HG03103 (cell line): ENCODE data around the gene STX1A.
"Not testable (repeated sequence)": the region's sequence is repeated elsewhere in the genome, so short reads cannot be mapped to it uniquely, and the experiment has no call there.

Experiments
- ATAC-seq: cut with Tn5 transposase; IDR thresholded peaks from one replicate; pipeline ENCODE4 v1.9.1; 2021; ENCODE audit warnings: low read depth; ENCODE audit not compliant: unreplicated experiment

The STX1A gene

DNA sequence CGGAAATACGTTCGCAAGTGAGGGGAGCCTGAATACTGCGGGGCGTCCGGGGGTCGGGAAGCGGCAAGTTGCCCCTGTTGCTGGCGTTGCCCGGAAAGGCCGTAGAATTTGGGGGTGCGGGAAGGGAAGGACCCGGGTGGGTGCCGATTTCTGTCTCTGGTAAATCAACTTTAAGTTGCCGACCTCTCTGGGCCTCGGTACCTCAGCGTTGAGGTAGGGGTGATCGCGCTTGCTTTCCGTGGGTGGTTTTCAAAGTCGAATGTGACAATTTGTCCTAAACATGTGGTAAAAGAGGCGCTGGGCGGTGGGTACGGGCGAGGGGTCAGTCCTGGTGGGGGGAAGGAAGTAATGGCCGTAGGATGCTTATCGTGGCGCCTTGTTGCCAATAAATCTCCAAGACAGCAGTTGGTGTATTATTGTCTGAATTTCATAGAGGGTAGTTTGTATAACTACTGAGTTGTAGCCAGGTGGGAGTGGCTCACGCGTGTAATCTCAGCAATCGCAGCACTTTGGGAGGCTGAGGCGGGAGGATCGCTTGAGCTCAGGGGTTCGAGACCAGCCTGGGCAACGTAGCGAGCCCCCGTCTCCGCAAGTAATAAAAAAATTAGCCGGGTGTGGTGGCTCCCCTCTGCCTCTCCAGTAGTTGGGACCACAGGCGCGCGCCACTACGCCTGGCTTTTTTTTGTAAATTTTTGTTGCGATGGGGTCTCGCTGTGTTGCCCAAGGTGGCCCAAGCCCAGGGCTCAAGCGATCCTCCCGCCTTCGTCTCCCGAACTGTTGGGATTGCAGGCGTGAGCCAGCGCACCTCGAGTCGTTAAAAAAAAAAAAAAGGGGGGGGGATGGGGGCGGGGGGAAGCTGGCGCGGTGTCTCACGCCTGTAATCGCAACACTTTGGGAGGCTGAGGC lies 35.4 kb downstream of the STX1A start:
- no peak for ATAC-seq

- ATAC-seq = peak; percentile 89
These were observed 36.2 kb downstream of the STX1A start, which contains the start of the genes BUD23 and DNAJC30 for GRCh38 chr7:73683056-73683787. Gene BUD23 (plus strand): TSS chr7:73683597. CDS start chr7:73683626, 29 bp downstream. Gene DNAJC30 (minus strand): TSS chr7:73683453. CDS start chr7:73683423, 30 bp downstream.

GRCh38 chr7:73682745-73683055 lies 36.8 kb downstream of the STX1A start:
- ATAC-seq = no peak

DNA sequence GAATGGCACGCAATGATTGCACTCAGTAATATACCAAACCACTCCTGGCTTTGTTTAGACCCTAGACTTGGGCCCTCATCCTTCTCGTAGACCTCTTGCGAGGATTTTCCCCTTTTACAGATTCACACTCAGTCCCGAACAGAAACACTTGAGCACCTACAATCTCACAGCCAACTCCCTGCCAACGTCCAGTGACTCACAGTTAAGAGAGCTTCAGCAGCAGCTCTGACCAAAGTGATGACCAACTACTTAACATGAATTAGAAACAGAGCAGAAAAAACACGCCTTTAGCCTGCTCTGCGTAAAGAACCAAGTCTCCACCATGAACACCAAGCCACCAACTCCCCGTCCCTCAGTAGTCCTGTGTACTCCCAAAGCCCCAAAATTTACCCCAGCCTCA lies 38.4 kb downstream of the STX1A start:
- no peak for ATAC-seq

DNA sequence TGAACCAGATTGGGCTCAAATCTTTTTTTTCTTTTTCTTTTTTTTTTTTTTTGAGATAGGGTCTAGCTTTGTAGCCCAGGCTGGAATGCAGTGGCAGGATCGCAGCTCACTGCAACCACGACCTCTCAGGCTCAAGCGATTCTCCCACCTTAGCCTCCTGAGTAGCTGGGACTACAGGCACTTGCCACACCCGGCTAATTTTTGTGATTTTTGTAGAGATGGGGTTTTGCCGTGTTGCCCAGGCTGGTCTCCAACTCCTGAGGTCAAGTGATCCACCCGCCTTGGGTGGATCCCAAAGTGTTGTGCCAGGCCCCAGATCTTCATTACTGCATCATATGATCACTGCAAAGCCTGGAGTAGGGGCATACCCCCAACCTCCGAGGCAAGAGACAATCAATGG lies 39.0 kb downstream of the STX1A start:
- no peak for ATAC-seq

DNA sequence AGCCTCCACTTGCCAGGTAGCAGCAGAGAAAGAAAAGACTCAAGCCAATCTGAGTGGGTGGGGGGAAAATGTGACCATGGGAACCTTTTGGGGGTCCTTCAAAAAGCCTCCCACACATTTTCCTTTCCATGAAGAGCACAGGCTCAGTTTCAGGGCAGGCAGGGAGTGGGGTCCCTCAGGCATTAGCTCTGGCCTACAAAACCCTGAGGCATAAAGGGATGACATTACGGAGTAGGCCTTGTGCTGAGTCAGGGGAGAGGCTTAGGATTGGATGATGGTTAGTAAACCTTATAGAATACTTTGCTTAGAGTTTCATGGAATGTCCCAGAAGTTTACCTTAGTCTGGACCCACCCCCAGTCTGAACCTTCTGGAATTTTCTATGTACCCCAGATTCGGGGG lies 39.8 kb downstream of the STX1A start:
- no peak for ATAC-seq

DNA sequence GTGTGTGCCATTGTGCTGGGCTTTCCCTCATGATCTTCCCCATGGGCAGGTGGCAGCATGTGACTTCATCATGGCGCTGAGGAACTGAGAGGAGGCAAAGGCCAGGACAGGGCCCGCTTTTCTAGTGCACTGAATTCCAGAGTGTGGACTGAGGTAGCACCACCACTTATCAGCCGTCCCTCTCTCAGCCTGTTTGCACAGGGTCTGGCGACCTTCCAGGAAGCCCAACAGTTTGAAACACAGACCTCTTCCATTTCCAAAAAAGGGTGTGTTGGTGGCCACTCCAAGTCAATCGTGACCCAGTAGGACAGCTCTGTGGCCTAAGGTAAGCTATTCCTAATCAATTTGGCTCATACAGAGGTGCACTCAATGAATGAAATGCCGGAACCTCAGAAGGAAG lies 40.6 kb downstream of the STX1A start:
- no peak for ATAC-seq

GRCh38 chr7:73676062-73676461 lies 43.4 kb downstream of the STX1A start:
- ATAC-seq = not testable (repeated sequence)

GRCh38 chr7:73674468-73675124 lies 44.9 kb downstream of the STX1A start:
- no peak for ATAC-seq

GRCh38 chr7:73671857-73672445 lies 47.5 kb downstream of the STX1A start:
- no peak for ATAC-seq

DNA sequence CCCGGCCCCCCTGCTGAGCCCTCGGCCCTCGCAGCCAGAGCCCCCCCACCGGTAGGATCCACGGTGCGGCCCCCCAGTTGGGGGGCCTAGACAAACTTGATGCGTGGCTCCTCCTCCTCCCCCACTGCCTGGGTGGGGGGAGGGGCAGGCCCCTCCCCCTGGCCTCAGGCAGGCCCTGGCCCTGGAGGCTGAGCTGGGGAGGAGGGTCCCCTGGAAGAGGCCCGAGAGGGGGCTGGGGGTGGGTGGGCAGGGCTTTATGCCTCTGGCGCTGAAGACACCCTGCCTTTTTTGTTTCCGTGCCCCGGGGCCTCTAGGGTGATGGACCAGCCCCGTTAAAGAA lies 48.2 kb downstream of the STX1A start:
- ATAC-seq = no peak

DNA sequence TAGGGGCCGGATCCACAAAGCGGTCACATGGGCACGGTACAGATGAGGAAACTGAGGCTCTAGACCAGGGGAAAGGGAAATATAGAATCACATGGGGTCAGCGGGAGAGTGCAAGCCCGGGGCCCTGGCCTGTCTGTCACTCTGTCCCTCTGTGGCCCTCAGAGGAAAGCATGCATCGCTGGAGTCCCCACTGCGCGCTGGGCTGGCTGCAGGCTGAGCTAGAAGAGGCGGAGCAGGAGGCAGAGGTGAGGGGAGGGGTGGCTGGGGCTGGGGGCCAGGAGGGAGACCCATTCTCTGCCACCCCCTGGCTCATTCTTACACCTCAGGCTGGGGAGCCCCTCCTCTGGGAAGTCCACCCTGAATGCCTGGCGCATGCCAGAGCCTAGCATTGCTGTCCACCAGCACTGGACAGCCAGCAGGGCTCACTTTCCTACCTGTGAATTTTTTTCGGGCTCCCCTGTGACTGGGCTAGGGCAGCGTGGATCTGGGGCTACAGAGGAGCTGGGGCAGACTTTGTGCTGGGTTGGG lies 49.5 kb downstream of the STX1A start:
- no peak for ATAC-seq

- ATAC-seq = no peak
These were observed 50.2 kb downstream of the STX1A start for GRCh38 chr7:73669288-73669701.

GRCh38 chr7:73668886-73669230 lies 50.6 kb downstream of the STX1A start:
- no peak for ATAC-seq

- ATAC-seq = no peak
These were observed 51.2 kb downstream of the STX1A start for GRCh38 chr7:73668103-73668885.

DNA sequence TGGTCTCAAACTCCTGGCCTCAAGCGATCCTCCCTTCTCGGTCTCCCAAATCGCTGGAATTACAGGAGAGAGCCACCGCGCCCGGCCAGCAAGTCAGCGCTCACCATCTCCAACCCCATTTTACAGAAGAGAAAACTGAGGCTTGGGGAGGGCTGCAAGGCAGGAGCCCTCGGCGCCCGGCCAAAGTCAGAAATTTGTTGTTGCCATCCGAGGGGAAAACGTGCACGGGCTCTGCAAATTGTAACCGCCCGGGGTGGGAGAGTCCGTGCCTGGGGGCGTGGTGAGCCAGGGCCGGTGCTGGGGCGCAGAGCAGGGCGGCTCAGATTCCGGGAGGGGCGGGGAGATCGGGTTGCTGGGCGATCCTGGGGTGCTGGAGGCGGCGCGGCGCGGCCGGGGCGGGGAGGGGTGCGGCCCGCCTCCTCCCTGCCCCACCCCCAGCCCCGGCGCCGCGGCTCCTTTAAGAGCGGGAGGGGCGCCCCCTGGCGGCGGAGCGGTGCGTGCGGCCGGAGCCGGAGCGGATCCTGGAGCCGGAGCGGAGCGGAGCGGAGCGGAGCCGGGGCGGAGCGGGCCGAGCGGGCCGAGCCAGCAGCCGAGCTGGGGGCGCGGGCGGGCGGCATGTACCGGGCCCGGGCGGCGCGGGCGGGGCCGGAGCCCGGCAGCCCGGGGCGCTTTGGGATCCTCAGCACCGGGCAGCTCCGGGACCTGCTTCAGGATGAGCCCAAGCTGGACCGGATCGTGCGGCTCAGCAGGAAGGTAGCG lies 51.9 kb downstream of the STX1A start, which contains the start of gene VPS37D:
Gene VPS37D, plus strand, starts transcription at position 488 of the 759 bp plus-strand sequence. Its CDS starts 128 bp downstream, at position 616.
- ATAC-seq = peak; percentile 93

- ATAC-seq = no peak
These were observed 56.4 kb downstream of the STX1A start for GRCh38 chr7:73663033-73663432.

DNA sequence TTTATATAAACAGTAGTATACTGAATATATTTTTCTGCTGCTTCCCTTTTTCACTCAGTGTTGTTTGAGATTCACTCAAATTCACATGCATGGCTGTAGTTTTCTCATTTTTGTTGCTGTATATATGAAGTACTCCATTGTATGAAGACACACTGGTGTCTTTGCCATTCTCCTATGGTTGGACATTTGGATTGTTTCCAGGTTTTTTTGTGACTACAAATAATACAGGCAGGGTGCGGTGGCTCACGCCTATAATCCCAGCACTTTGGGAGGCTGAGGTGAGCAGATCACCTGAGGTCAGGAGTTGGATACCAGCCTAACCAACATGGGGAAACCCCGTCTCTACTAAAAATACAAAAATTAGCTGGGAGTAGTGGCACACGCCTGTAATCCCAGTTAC lies 58.9 kb downstream of the STX1A start:
- ATAC-seq = not testable (repeated sequence)

DNA sequence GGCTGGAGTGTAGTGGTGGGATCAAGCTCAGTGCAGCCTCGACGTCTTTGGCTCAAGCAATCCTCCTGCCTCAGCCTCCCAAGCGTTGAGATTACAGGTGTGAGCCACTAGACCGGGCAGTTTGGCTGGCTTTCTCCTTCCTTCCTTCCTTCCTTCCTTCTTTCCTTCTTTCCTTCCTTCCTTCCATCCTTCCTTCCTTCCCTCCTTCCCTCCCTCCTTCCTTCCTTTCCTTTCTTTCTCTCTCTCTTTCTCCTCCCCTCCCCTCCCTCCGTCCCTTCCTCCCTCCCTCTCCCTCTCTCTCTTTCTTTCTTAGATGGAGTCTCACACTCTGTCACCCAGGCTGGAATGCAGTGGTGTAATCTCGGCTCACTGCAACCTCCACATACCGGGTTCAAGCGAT lies 59.5 kb downstream of the STX1A start:
- no peak for ATAC-seq
